Stimulated activated CD4-positive, alpha-beta T cell treated with anti-CD3 and anti-CD28 coated beads, Interleukin-15, amount 100 ng/mL, for 48 hours (primary cell): ENCODE results near the gene GIN1.
"Not testable (repeated sequence)": the region's sequence is repeated elsewhere in the genome, so short reads cannot be mapped to it uniquely, and the experiment has no call there.

Experiments
- DNase-seq, 2 donors: peaks; one replicate each; pipeline ENCODE4 v3.0.0-alpha.2; 2020; ENCODE audit warnings: low read depth in 2 of 2

The GIN1 gene

GRCh38 chr5:103119765-103120606 lies at the start of gene GIN1, which contains the start of gene PPIP5K2:
Gene GIN1, minus strand, starts transcription at chr5:103120138. Its CDS starts 11,431 bp downstream, at chr5:103108707.
Gene PPIP5K2, plus strand, starts transcription at chr5:103120301. Its CDS starts 9,289 bp downstream, at chr5:103129590.
- peak; percentile 93 for DNase-seq

GRCh38 chr5:103166706-103167105 lies 46.8 kb upstream of the GIN1 start:
- no peak for DNase-seq

- no peak for DNase-seq
Observed at GRCh38 chr5:103151156-103151555, 31.2 kb upstream of the GIN1 start.

- no peak for DNase-seq
Observed at GRCh38 chr5:103148213-103148612, 28.3 kb upstream of the GIN1 start.

DNA sequence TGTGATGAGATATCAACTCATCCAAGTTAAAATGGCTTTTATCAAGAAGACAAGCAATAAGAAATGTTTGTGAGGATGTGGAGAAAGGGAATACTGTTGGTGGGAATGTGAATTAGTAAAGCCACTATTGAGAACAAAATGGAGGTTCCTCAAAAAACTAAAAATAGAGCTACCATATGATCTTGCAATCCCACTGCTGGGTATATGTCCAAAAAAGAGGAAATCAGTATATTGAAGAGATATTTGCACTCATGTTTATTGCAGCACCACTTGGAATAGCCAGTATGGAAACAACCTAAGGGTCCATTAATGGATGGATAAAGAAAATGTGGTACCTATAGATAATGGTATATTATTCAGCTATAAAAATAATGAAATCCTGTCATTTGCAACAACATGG lies 25.3 kb upstream of the GIN1 start:
- no peak for DNase-seq

DNA sequence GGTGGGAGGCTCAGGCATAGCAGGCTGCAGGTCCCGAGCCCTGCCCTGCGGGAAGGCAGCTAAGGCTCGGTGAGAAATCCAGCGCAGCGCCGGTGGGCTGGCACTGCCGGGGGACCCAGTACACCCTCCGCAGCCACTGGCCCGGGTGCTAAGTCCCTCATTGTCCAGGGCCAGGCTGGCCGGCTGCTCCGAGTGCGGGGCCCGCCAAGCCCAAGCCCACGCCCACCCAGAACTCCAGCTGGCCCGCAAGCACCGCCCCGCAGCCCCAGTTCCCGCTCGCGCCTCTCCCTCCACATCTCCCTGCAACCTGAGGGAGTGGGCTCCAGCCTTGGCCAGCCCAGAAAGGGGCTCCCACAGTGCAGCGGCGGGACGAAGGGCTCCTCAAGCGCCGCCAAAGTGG lies 22.2 kb upstream of the GIN1 start:
- not testable (repeated sequence) for DNase-seq

DNA sequence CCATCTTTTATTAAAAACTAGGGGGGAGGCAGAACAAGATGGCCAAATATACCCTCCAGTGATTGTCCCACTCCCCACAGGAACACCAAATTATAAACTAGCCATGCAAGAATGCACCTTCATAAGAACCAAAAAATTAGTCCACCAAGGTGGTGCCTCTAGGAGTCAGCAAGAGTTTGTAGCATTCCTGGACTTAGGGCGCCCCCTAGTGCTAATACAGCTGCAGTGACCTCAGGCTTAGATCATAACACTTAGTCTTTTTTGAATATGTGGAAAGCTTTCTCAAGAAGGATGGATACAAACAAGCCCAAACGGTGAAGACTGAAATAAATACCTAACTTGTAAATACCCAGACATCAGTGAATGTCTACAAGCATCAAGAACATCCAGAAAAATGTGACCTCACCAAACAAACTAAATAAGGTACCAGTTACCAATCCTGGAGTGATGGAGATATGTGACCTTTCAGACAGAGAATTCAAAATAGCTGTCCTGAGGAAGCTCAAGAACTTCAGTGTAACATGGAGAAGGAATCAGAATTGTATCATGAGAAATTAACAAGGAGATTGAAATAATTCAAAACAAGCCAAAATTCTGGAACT lies 19.4 kb upstream of the GIN1 start:
- DNase-seq, result peak; percentile 57 to 68

DNA sequence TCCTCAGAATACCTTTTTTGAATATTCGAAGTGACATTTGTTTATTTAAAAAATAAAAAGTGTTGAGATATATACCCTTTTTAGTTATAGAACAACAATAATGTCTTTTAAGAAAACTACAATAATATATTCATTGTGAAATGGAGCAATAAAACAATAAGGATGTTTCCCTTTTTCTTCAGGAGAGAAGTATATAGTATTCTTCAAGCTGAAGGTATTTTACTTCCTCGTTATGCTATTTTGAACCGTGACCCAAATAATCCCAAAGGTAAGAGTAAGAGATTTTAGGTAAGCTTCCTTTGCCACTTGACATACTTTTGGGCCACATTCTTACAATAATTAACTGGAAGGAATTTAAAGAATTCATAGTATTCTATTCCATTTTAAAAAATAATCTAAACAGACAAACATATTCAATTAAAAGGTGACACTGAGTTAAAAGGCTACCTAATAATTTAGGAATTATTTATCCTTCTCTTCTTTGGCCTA lies 18.3 kb upstream of the GIN1 start:
- no peak for DNase-seq

DNA sequence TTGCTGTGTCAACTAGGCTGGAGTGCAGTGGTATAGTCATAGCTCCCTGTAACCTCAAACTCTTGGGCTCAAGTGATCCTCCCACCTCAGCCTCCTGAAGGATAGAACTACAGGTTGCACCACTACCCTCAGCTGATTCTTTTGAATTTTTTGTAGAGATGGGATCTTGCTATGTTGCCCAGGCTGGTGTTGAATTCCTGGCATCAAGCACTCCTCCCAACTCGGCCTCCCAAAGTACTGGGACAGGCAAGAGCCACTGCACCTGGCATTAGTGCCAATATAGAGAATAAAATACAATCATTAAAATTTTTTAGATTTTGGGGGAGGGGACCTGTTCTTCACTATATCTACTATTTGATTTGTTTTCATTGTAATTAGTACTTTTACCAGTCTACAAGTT lies 15.5 kb upstream of the GIN1 start:
- DNase-seq, result no peak

GRCh38 chr5:103133231-103133630 lies 13.3 kb upstream of the GIN1 start:
- DNase-seq, result no peak

DNA sequence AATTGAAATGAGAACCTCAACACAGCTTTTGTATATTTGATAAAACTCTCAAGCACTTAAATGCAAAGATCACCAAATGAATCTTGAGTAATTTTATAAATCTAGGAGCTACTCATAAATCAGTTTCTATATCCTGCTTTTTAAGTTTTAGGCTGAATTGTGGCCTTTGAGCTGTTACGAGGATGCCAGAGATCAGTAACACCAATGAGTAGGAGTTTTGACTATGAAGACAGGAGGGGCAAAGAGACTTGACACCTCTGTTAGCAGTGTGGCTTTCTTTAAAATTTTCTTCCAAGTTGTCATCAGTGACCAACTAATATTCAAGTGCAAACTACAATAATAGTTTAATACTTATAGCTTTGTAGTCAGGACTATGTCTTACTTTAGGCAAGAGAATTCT lies 12.7 kb upstream of the GIN1 start:
- no peak for DNase-seq

GRCh38 chr5:103128202-103128601 lies 8.3 kb upstream of the GIN1 start:
- no peak for DNase-seq

- no peak for DNase-seq
Observed at GRCh38 chr5:103127292-103127817, 7.4 kb upstream of the GIN1 start.

DNA sequence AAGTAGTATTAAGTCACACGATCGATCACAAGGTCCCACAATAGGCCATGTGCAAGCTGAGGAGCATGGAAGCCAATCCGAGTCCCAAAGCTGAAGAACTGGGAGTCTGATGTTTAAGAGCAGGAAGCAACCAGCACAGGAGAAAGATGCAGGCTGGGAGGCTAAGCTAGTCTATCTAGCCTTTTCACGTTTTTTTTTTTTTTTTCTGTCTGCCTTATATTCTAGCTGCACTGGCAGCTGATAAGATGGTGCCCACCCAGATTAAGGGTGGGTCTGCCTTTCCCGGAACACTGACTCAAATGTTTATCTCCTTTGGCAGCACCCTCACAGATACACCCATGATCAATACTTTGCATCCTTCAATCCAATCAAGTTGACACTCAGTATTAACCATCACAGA lies 6.6 kb upstream of the GIN1 start:
- DNase-seq, result no peak

GRCh38 chr5:103122242-103122641 lies 2.3 kb upstream of the GIN1 start:
- no peak for DNase-seq

- DNase-seq, result no peak
Observed at GRCh38 chr5:103120607-103121200, 766 bp upstream of the GIN1 start.

GRCh38 chr5:103119070-103119764 lies 721 bp downstream of the GIN1 start:
- DNase-seq, result no peak

- no peak for DNase-seq
Observed at GRCh38 chr5:103117471-103117991, 2.4 kb downstream of the GIN1 start.

DNA sequence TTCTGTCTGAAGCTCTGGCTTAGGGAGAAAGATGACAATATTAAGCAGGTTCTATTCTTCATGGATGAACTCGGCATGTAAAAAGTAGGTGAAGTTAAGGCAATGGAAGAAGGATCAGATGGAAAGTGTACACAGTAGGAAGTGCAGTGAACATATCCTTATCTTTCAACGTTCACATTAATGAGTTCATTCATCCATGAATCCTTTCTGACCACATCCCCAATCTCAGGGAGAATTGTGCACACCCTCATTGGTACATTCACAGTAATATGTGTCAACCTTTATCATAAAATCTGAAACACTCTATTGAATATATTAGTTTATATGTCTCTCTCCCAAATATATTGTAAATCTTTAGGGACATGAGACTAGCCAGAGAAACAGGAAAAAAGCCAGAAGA lies 5.5 kb downstream of the GIN1 start:
- no peak for DNase-seq

DNA sequence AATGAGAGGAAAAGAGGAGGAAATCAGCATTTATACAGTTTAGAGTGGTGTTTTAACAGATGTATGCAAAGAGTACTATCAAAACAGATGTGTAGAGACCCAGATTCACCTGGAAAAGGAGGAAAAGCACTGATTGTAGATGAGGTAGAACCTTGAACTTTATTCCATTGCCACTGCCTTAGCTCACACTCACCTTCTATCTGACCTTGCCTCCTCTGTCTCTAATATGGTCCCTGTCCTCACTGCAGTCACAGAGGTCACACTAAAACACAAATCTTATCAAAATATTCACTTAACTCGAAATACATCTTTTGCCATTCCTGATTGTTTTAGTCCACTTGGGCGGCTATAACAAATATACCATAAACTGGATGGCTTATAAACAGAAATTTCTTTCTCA lies 7.0 kb downstream of the GIN1 start:
- no peak for DNase-seq

DNA sequence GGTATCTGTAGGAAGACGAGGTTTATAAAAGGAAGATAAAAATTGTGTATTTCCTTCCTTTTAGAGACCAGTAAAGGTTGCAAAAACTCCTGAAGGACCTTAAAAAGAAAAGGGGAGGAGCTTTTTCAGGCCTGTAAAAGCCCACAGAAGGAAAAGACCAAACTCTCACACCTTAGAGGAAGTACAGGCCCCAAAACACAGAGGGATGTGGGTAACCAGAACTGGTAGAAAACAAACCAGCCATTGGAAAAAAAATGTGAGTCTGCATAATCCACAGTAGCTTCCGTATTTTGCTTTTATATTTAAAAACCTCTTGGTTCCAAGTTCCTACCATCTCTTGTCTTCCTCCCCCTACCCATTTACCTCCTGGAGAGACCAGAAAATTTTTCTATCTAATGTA lies 8.5 kb downstream of the GIN1 start:
- DNase-seq, result no peak

- no peak for DNase-seq
Observed at GRCh38 chr5:103110403-103110802, 9.5 kb downstream of the GIN1 start.
